ENCODE results near the gene EQTN.

DNA sequence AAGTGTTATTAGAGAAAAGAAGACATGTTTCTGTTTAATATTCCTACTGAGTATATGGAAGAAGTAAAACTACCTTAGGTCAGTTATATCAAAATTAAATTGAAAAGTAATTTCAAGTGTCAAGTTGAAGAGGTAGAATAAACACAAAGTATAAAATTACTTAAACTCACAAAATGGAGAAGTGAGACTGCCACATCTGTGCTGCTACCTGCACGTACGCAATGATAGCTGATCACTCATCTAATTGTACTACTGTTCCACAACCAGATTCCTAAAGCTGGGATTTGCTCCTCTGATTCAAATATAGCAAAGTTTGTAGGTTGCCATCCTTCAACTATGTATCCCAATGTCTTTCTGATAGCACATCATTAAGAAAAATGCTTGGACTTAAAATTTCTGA, 24.8 kb downstream of the EQTN start:
- no peak for TF ChIP-seq POLR2A (IDR thresholded peaks at IDR 0.05)
- TF ChIP-seq, protein P1, sequence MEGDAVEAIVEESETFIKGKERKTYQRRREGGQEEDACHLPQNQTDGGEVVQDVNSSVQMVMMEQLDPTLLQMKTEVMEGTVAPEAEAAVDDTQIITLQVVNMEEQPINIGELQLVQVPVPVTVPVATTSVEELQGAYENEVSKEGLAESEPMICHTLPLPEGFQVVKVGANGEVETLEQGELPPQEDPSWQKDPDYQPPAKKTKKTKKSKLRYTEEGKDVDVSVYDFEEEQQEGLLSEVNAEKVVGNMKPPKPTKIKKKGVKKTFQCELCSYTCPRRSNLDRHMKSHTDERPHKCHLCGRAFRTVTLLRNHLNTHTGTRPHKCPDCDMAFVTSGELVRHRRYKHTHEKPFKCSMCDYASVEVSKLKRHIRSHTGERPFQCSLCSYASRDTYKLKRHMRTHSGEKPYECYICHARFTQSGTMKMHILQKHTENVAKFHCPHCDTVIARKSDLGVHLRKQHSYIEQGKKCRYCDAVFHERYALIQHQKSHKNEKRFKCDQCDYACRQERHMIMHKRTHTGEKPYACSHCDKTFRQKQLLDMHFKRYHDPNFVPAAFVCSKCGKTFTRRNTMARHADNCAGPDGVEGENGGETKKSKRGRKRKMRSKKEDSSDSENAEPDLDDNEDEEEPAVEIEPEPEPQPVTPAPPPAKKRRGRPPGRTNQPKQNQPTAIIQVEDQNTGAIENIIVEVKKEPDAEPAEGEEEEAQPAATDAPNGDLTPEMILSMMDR (IDR thresholded peaks at IDR 0.05): no peak
